ENCODE results near the gene GPR162.

- TF ChIP-seq CTCF (conservative IDR thresholded peaks at IDR 0.05; ENCODE audit: low read depth, low read length) (no peak), EZH2 (IDR thresholded peaks at IDR 0.05; ENCODE audit: borderline replicate concordance, low read depth, low read length, poor library complexity, severe bottlenecking) (no peak)
Observed at GRCh38 chr12:6818645-6819044, 3.0 kb upstream of the GPR162 start.

All from A673 (cell line).